GM23338 (cell line): ENCODE data around the gene GRID1. TPM values are rescaled to one million over a fixed set of nuclear protein-coding genes. Genes with fewer than 3 reads are reported as not detected.

Experiments
- ATAC-seq: fragments of 200-7000 bp; cut with Tn5 transposase; 3 replicates; pipeline ENCODE4 v1.9.1; 2020
- DNase-seq: peaks from one replicate; pipeline ENCODE4 v3.0.0-alpha.2; 2015; ENCODE audit warnings: low spot score
- H2AFZ ChIP-seq: fragments of 200-600 bp; sonication (generic); 2 replicates; pipeline ENCODE4 v1.8.0; 2016; ENCODE audit warnings: antibody characterized with exemption, mild to moderate bottlenecking, moderate library complexity
- H3F3A ChIP-seq: fragments of 200-600 bp; sonication (generic); replicated peaks from 2 replicates; pipeline ENCODE4 v1.8.0; 2017; ENCODE audit warnings: antibody characterized with exemption, mixed run types, low read depth
- H3K27ac ChIP-seq: fragments of 200-600 bp; sonication (generic); 2 replicates; pipeline ENCODE4 v1.6.1; 2016; ENCODE audit warnings: low read depth
- H3K27me3 ChIP-seq: fragments of 200-600 bp; sonication (generic); 2 replicates; pipeline ENCODE4 v1.8.0; 2016; ENCODE audit warnings: mild to moderate bottlenecking, mixed run types, moderate library complexity; ENCODE audit not compliant: insufficient read depth
- H3K36me3 ChIP-seq: fragments of 200-600 bp; sonication (generic); 2 replicates; pipeline ENCODE4 v1.8.0; 2016; ENCODE audit warnings: mild to moderate bottlenecking; ENCODE audit not compliant: insufficient read depth
- H3K4me1 ChIP-seq: fragments of 200-600 bp; sonication (generic); 2 replicates; pipeline ENCODE4 v1.8.0; 2016; ENCODE audit warnings: mild to moderate bottlenecking, moderate library complexity; ENCODE audit not compliant: insufficient read depth
- H3K4me2 ChIP-seq: fragments of 200-600 bp; sonication (generic); 2 replicates; pipeline ENCODE4 v1.7.1; 2017; ENCODE audit warnings: mixed run types
- H3K4me3 ChIP-seq: fragments of 200-600 bp; sonication (generic); 2 replicates; pipeline ENCODE4 v1.6.1; 2016; ENCODE audit warnings: mixed run types
- H3K79me2 ChIP-seq: fragments of 200-600 bp; sonication (generic); replicated peaks from 2 replicates; pipeline ENCODE4 v1.8.0; 2017; ENCODE audit warnings: mild to moderate bottlenecking; ENCODE audit not compliant: insufficient read depth
- H3K9me2 ChIP-seq: fragments of 200-600 bp; sonication (generic); 2 replicates; pipeline ENCODE4 v1.8.0; 2017; ENCODE audit not compliant: insufficient read depth
- H4K20me1 ChIP-seq: fragments of 200-600 bp; sonication (generic); replicated peaks from 2 replicates; pipeline ENCODE4 v1.8.0; 2017; ENCODE audit warnings: mild to moderate bottlenecking; ENCODE audit not compliant: insufficient read depth
- H3K27ac Mint-ChIP-seq: 2 replicates; pipeline ENCODE4 v1.8.0; 2020; ENCODE audit warnings: inconsistent platforms, mild to moderate bottlenecking, moderate library complexity, mixed read lengths
- H3K27me3 Mint-ChIP-seq: 3 replicates; pipeline ENCODE4 v1.8.0; 2022; ENCODE audit warnings: low read depth, mild to moderate bottlenecking, moderate library complexity, mixed read lengths, inconsistent platforms; ENCODE audit not compliant: insufficient read depth, poor library complexity
- H3K36me3 Mint-ChIP-seq: 3 replicates; pipeline ENCODE4 v1.8.0; 2021; ENCODE audit warnings: low read depth, mild to moderate bottlenecking, inconsistent platforms, moderate library complexity, mixed read lengths
- H3K4me1 Mint-ChIP-seq: 3 replicates; pipeline ENCODE4 v1.8.0; 2020; ENCODE audit warnings: mild to moderate bottlenecking, inconsistent platforms, mixed read lengths
- H3K4me3 Mint-ChIP-seq: 3 replicates; pipeline ENCODE4 v1.8.0; 2021; ENCODE audit warnings: moderate library complexity, mild to moderate bottlenecking, inconsistent platforms, mixed read lengths
- H3K9me3 Mint-ChIP-seq: 3 replicates; pipeline ENCODE4 v1.8.0; 2020; ENCODE audit warnings: moderate library complexity, mild to moderate bottlenecking, inconsistent platforms, mixed read lengths
- CREB1 ChIP-seq: fragments of 250-450 bp; sonication (Bioruptor Pico); IDR thresholded peaks from 2 replicates; pipeline ENCODE4 v1.5.0; 2020; ENCODE audit warnings: low read depth, mild to moderate bottlenecking, moderate library complexity
- CTCF ChIP-seq, 2 experiments: fragments of 200-600 bp in 1 of 2; sonication (generic) in 1 of 2; conservative IDR thresholded peaks; 2 replicates each; pipeline versions ENCODE4 v1.5.1 to v1.6.1; 2016 to 2017; ENCODE audit warnings: antibody characterized with exemption in 2 of 2, low read depth in 2 of 2, mild to moderate bottlenecking in 2 of 2, moderate library complexity in 1 of 2
- ETS1 ChIP-seq: IDR thresholded peaks from 2 replicates; pipeline ENCODE4 v1.6.1; 2016; ENCODE audit warnings: antibody characterized with exemption
- EZH2 ChIP-seq: fragments of 200-600 bp; sonication (generic); IDR thresholded peaks from one replicate; pipeline ENCODE4 v1.8.0; 2017; ENCODE audit warnings: antibody characterized with exemption, mild to moderate bottlenecking, low read depth; ENCODE audit not compliant: unreplicated experiment
- JUNB ChIP-seq: IDR thresholded peaks from one replicate; pipeline ENCODE4 v1.6.1; 2016; ENCODE audit warnings: antibody characterized with exemption; ENCODE audit not compliant: unreplicated experiment
- NANOG ChIP-seq: IDR thresholded peaks from 2 replicates; pipeline ENCODE4 v1.6.1; 2016; ENCODE audit warnings: antibody characterized with exemption, borderline replicate concordance
- POLR2AphosphoS5 ChIP-seq: IDR thresholded peaks from 2 replicates; pipeline ENCODE4 v1.6.1; 2016; ENCODE audit warnings: antibody characterized with exemption, low read depth
- STAT1 ChIP-seq: IDR thresholded peaks from one replicate; pipeline ENCODE4 v1.6.1; 2016; ENCODE audit warnings: antibody characterized with exemption; ENCODE audit not compliant: unreplicated experiment
- ZNF331 ChIP-seq: fragments of 250-450 bp; sonication (Bioruptor Pico); IDR thresholded peaks from 2 replicates; pipeline ENCODE4 v1.5.0; 2020; ENCODE audit warnings: low read depth, mild to moderate bottlenecking, moderate library complexity
- ZNF462 ChIP-seq: fragments of 250-450 bp; sonication (Bioruptor Pico); IDR thresholded peaks from 2 replicates; pipeline ENCODE4 v1.5.0; 2020; ENCODE audit warnings: mild to moderate bottlenecking, moderate library complexity
- polyA plus RNA-seq: library from polyadenylated mRNA; unstranded; fragments of >200 nt; fragmentation: Nextera tagmentation; extraction: Ambion mirVana; gene quantifications from 2 replicates; pipeline ENCODE4 v1.2.1, GENCODE V29; 2016
- total RNA-seq: library from RNA; depleted of rRNA; stranded (reverse); fragments of >200 nt; shearing (Covaris generic); gene quantifications from 2 replicates; pipeline ENCODE4 v1.2.3, GENCODE V29; 2014

The GRID1 gene
- total and polyA plus RNA-seq, 2 experiments from 2014 or later: 0.14 to 0.15 TPM

GRCh38 chr10:86288695-86289576 is 77.7 kb downstream of the GRID1 start (continued):
- no peak for TF ChIP-seq ETS1

- DNase-seq (no peak), ATAC-seq (no peak)
- H3K4me1 Mint-ChIP-seq: peaks cover 13% of the 10 kb centered on the region
- Histone ChIP-seq H3K9me2 (no peaks in the 10 kb centered on the region), H3K4me3 (no peak overlapping the region), H2AFZ (no peak overlapping the region), H4K20me1 (no peaks in the 10 kb centered on the region), H3K36me3 (no peaks in the 10 kb centered on the region), H3K27me3 (no peaks in the 10 kb centered on the region), H3K4me2 (no peak overlapping the region), H3K27ac (no peak overlapping the region), H3K79me2 (no peaks in the 10 kb centered on the region), H3F3A (no peaks in the 10 kb centered on the region), H3K4me1 (peaks cover 9% of the 10 kb centered on the region)
- H3K36me3 Mint-ChIP-seq: peaks cover 2% of the 10 kb centered on the region; the same call in 1 of the 3 replicates
- H3K27me3 Mint-ChIP-seq: peaks cover 18% of the 10 kb centered on the region
- H3K4me3 Mint-ChIP-seq: no peak overlapping the region
- H3K27ac Mint-ChIP-seq: no peak overlapping the region
- no peak for TF ChIP-seq EZH2
- TF ChIP-seq CTCF (conservative IDR thresholded peaks at IDR 0.05; ENCODE audit: low read depth in 2 of 2): no peak
- TF ChIP-seq ZNF462 (CRISPR knock-in tag): no peak
- TF ChIP-seq JUNB: no peak
- no peak for TF ChIP-seq NANOG
- no peak for TF ChIP-seq ZNF331 (CRISPR knock-in tag)
- no peak for TF ChIP-seq STAT1
- no peak for TF ChIP-seq CREB1 (CRISPR knock-in tag)
- TF ChIP-seq POLR2AphosphoS5: no peak
- no peaks in the 10 kb centered on the region; the same call in 2 of the 3 replicates for H3K9me3 Mint-ChIP-seq
Measured at GRCh38 chr10:86287966-86288579, 78.5 kb downstream of the GRID1 start.
